DMS153 treated with DMSO at 0.1 percent for 48 hours (cell line): Measurements from ENCODE around the gene UBE2S.

Experiments used
- DNase-seq: peaks from one replicate; lab custom pipeline; 2025; ENCODE audit not compliant: unreplicated experiment; lab: John Stamatoyannopoulos, UW

The UBE2S gene

GRCh38 chr19:55366790-55367189, 40.8 kb downstream of the UBE2S start:
- no peak for DNase-seq

GRCh38 chr19:55365964-55366363, 41.6 kb downstream of the UBE2S start:
- DNase-seq: no peak

GRCh38 chr19:55365245-55365644, 42.3 kb downstream of the UBE2S start:
- no peak for DNase-seq

GRCh38 chr19:55362990-55363716, 44.4 kb downstream of the UBE2S start, which contains the start of gene GARIN5B:
Gene GARIN5B (minus strand): TSS chr19:55363260. CDS start chr19:55363066, 194 bp downstream.
- DNase-seq: no peak

GRCh38 chr19:55362174-55362989, 45.2 kb downstream of the UBE2S start:
- no peak for DNase-seq

GRCh38 chr19:55360902-55361301, 46.7 kb downstream of the UBE2S start:
- DNase-seq: no peak

- no peak for DNase-seq
These were observed 48.4 kb downstream of the UBE2S start for GRCh38 chr19:55358943-55359908.

- no peak for DNase-seq
These were observed 49.1 kb downstream of the UBE2S start for GRCh38 chr19:55358493-55358892.

GRCh38 chr19:55355213-55355821, 52.3 kb downstream of the UBE2S start:
- DNase-seq: no peak

- no peak for DNase-seq
These were observed 52.8 kb downstream of the UBE2S start, which contains the start of gene COX6B2 for GRCh38 chr19:55354698-55355212. Gene COX6B2 (minus strand): TSS chr19:55354719. CDS start chr19:55354521, 198 bp downstream.

- DNase-seq: peak; percentile 28
These were observed 53.5 kb downstream of the UBE2S start for GRCh38 chr19:55353803-55354697.

GRCh38 chr19:55353356-55353802, 54.2 kb downstream of the UBE2S start:
- DNase-seq: no peak

- no peak for DNase-seq
These were observed 54.9 kb downstream of the UBE2S start for GRCh38 chr19:55352549-55353145.

GRCh38 chr19:55352040-55352439, 55.5 kb downstream of the UBE2S start:
- DNase-seq: no peak

- no peak for DNase-seq
These were observed 56.8 kb downstream of the UBE2S start for GRCh38 chr19:55350620-55351315.
